Right ventricle myocardium inferior (tissue), 1 donor: ENCODE measurements around the gene ESD. TPM values are rescaled to one million over a fixed set of nuclear protein-coding genes. Genes with fewer than 3 reads are reported as not detected.

Source experiments
- ATAC-seq: fragments of 200-7000 bp; cut with Tn5 transposase; one replicate; pipeline ENCODE4 v1.9.1; 2020; ENCODE audit warnings: mild to moderate bottlenecking, moderate library complexity
- DNase-seq: peaks from one replicate; pipeline ENCODE4 v3.0.0; 2021; ENCODE audit errors: missing footprints
- intact Hi-C: fragments of 100-400 bp; cut with DNase I; formaldehyde crosslinking; loops from one replicate; pipeline ENCODE4 v1.11.0; 2022
- total RNA-seq: library from RNA; stranded (reverse); fragmentation: NEBNext Ultra II Directional; extraction: Animal tissue kit (Norgen Biotek cat#: 25700); gene quantifications from one replicate; pipeline ENCODE4 v1.2.1, GENCODE V29; 2021
- donor health status: DM: no; HTN: yes; CAD: no; lungs with severe emphysema.

ESD gene
- total RNA-seq, 1 donor from 2014 or later = 106 TPM

DNA sequence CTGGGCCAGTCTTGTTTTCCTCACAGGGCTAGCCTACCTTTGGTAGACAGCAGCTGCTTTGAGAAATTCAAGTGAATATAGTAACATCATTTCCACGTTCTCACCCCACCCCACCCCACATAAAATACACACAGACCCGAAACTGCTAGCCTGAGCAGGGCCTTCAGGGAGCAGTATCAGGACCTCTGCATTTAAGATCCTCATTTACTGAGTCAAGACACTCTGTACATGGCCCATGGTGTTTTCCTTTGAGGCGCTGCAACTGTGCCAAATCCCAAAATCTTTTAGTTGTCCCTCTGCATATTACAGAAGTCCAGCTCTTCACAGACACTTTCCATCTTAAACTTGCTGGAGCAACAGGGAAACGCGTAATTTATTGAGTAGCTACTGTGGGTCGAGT, 43.0 kb downstream of the ESD start:
- ATAC-seq (no peak), DNase-seq (no peak)
- intact Hi-C loops = no loop called here

DNA sequence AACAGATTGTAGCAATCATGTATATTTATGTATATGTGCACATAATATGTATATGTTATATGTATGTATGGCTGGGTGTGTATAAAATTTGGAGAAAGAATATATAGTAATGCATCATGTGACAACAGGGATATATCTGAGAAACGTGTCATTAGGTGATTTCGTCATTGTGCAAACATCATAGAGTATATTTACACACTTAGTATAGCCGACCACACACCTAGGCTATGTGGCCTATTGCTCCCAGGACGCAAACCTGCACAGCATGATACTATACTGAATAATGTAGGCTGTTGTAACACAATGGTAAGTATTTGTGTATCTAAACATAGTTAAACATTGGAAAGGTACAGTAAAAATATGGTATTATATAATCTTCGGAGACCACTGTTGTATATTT, 43.8 kb downstream of the ESD start:
- ATAC-seq = no peak
- intact Hi-C loops = no loop called here

GRCh38 chr13:46751811-46752635, 44.9 kb downstream of the ESD start:
- ATAC-seq (peak; percentile 57), DNase-seq (no peak)
- intact Hi-C loops = no loop called here

More for the DNA sequence above, 43.8 kb downstream of the ESD start:
- no peak for DNase-seq

DNA sequence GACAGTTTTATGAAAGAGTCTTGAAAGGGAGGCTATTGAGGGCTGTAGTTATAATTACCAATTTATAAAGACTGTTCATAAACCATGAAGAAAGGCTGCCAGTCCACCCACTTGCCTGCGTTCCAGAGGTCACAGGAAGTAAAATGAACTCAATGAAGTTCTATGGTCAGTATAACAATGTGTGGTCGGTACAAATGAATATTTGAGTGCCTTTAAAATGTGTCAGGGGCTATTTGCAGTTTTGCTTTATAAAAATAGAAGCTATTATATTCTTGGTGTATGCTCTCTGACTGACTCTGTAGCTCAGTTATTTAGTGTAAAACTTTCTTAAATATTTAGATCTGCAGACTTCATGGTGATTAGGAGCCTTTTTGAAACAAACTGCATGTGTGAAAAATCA, 47.0 kb downstream of the ESD start:
- intact Hi-C loops = no loop called here
- ATAC-seq = no peak
- no peak for DNase-seq

GRCh38 chr13:46748300-46748699, 48.7 kb downstream of the ESD start:
- intact Hi-C loops = no loop called here
- no peak for DNase-seq
- ATAC-seq = no peak

GRCh38 chr13:46747031-46747820, 49.7 kb downstream of the ESD start:
- ATAC-seq = no peak
- intact Hi-C loops = no loop called here
- no peak for DNase-seq

- ATAC-seq (no peak), DNase-seq (no peak)
- intact Hi-C loops = no loop called here
Observed at GRCh38 chr13:46745706-46746105, 51.3 kb downstream of the ESD start.

DNA sequence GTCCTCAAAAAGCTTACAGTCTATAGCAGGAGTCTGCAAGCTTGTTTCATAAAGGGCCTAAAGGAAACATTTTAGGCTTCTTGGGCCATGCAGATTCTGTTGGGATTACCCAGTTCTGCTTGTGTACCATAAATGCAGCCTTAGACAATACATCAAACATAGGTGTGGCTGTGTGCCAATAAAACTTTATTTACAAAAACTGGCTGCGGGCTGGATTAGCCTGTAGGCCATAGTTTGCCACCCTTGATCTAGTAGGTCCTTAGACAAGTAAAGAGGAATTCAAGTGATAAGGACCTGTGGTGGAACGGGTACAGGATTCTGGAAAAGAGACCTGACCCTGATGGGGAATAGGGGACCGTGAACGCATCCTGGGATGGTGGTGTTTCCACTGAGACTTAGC, 51.9 kb downstream of the ESD start:
- ATAC-seq (no peak), DNase-seq (no peak)
- intact Hi-C loops = no loop called here

- intact Hi-C loops = no loop called here
- DNase-seq = no peak
- ATAC-seq = no peak
Observed at GRCh38 chr13:46743191-46743590, 53.8 kb downstream of the ESD start.

GRCh38 chr13:46739447-46740098, 57.4 kb downstream of the ESD start:
- ATAC-seq (no peak), DNase-seq (no peak)
- intact Hi-C loops = no loop called here

- ATAC-seq (no peak), DNase-seq (no peak)
- intact Hi-C loops = no loop called here
Observed at GRCh38 chr13:46738766-46739165, 58.2 kb downstream of the ESD start.

DNA sequence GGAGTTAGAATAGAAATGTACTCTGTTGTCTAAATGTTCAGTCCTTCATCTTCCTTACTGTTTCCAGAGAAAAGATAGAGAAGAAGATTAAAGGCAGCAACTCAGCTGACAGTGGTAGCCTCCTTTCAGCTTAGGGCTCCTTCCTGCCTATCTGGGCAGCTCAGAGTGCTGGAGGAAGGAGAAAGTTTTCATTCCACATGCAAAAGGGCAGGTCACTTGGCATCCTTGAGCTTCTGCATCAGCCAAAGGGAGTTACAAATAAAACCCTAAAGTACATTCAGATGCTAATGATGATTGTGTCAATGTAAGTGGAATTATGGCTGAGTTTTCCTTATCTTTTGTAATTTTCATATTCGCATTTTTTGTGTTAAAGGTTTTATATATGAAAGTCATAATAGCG, 58.9 kb downstream of the ESD start:
- DNase-seq (no peak), ATAC-seq (no peak)
- intact Hi-C loops = no loop called here

DNA sequence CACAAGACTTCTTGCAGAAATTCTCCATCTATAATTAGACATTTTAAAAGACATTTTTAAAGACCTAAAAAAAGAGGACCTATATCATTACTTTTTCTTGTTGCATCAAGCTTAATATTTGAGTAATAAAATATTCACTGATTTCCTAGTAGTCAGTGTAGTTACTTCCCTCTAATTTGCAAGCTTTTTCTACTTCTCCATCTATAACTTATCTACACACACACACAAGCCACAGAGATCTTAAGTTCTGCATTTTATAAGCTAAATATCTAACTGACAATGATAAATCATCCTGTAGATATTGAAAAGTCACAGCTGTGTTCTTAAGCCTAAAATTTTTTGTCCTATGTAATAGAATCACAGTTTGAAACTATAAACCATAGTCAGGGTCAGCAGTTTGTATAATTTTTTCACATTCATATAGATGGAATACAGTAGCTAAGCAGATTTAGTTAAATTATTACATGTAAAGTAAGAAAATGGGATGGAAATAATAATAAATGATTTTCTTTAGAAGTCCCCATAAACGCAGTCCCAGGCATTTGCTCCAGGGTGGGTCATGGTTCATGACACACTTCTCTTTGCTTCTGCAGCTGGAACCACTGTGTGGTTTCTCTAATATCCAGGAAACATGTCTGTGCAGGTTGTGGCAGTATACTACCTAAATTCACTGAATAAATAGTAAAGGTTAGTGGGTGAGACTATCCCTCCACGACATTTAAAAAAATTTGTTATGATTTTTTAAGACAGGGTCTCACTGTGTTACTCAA, 60.2 kb downstream of the ESD start:
- intact Hi-C loops = no loop called here
- DNase-seq = no peak
- no peak for ATAC-seq

DNA sequence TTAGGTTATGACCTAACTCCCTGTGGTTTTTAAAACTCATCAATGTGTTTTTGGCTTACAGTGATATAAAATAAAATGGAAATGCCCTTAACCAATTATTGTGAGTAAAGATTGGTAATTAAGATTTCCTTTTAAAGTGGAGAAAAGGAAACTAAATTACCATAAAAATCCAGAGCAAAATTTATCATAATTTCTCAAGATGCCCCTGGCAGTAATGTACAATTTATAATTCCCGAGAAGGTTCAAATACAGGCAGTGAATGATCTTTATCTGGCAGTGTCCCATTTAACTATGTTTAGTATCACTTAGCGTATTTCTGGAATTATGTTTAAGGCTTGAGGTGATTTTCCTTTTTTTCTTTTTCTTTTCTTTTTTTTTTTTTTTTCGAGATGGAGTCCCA, 61.5 kb downstream of the ESD start:
- DNase-seq (no peak), ATAC-seq (no peak)
- intact Hi-C loops = no loop called here

DNA sequence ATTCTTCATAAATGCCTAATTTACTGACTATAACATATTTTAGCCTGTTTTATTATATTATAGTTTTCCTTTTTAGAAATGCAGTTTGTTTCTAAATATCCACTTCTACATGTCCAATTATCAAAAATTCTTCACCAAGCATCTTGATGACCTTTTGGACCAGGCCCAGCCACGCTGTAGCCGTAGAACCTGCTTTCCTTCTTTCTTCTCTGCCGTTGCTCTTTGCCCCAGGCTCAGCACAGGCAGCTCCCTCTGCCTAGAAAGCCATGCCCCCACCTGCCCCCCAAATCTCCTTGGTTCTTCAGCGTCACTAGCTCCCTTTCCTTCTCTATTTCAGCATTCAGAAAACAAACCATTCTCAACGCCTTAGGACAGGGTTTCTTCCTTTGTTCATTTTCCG, 65.4 kb downstream of the ESD start:
- no peak for DNase-seq
- intact Hi-C loops = no loop called here
- no peak for ATAC-seq

DNA sequence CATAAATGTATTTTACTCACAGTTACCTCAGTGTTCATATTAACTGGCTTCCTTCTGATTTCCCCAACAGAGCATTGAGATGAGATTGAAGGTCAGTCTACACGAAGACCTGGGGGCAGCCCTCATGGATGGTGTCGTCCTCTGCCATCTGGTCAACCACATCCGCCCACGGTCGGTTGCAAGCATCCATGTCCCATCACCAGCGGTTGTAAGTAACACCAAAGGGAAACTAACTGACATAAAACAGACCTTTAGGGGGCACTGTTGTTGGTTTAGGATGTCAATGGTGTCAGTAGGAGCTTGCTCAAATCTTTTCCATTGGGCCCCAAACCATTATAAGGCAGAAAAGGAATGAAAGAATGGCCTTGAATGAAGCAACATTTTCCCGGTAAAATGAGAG, 68.2 kb downstream of the ESD start:
- no peak for DNase-seq
- intact Hi-C loops = no loop called here
- no peak for ATAC-seq

DNA sequence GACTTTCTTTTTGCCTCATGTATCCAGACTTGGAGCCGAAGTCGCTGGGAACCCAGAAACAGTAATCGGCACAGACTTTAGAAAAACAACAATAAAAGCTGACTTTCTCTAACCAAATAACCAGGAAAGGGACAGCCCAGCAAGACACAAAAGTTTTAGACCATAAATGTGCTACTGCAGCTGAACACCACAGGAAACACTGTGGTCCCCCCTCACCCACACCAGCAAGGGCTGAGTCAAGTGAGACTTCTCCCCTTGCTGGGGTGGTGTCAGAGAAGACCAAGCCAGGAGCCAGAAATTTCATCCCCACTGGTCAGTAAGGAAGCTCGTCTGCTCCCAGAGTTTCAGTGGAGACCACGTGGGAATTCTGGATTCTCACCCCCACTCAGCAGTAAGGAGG, 70.6 kb downstream of the ESD start:
- intact Hi-C loops = no loop called here
- ATAC-seq (no peak), DNase-seq (no peak)
